VCaP (cell line): ENCODE measurements around the gene SPX.

ENCODE experiments used
- H3K27ac ChIP-seq: fragments of 450-650 bp; 2 replicates; pipeline ENCODE4 v1.5.1; 2017
- CTCF ChIP-seq: fragments of 450-650 bp; conservative IDR thresholded peaks from 2 replicates; pipeline ENCODE4 v1.5.1; 2017; ENCODE audit warnings: mild to moderate bottlenecking, moderate library complexity

Gene SPX

GRCh38 chr12:21577516-21577915, 51.4 kb downstream of the SPX start:
- H3K27ac ChIP-seq: no peak overlapping the region
- no peak for TF ChIP-seq CTCF

GRCh38 chr12:21580748-21581516, 54.8 kb downstream of the SPX start:
- no peak for TF ChIP-seq CTCF
- H3K27ac ChIP-seq: no peak overlapping the region
